Amygdala (tissue), 56 donors: ENCODE measurements around the gene ARHGAP15.
A peak's percentile ranks its signal among the peaks of the same experiment; 100 is the strongest.

Source experiments
- DNase-seq, 56 donors: peaks; one replicate each; lab custom pipeline; 2025; lab: John Stamatoyannopoulos, UW

The ARHGAP15 gene

GRCh38 chr2:143142598-143142997, 13.4 kb downstream of the ARHGAP15 start:
- no peak for DNase-seq

- no peak for DNase-seq
These were observed 15.7 kb downstream of the ARHGAP15 start for GRCh38 chr2:143144813-143145455.

GRCh38 chr2:143146366-143146765, 17.1 kb downstream of the ARHGAP15 start:
- DNase-seq = no peak

GRCh38 chr2:143146815-143147530, 17.8 kb downstream of the ARHGAP15 start:
- DNase-seq = no peak

- no peak for DNase-seq
These were observed 18.8 kb downstream of the ARHGAP15 start for GRCh38 chr2:143148011-143148410.

GRCh38 chr2:143148757-143149156, 19.5 kb downstream of the ARHGAP15 start:
- no peak for DNase-seq

- peak in 1 of 56 donors; percentile 9 for DNase-seq
These were observed 21.1 kb downstream of the ARHGAP15 start for GRCh38 chr2:143150287-143150686.

GRCh38 chr2:143151111-143151752, 22.0 kb downstream of the ARHGAP15 start:
- DNase-seq = no peak

GRCh38 chr2:143152219-143152618, 23.0 kb downstream of the ARHGAP15 start:
- no peak for DNase-seq

- no peak for DNase-seq
These were observed 23.4 kb downstream of the ARHGAP15 start for GRCh38 chr2:143152637-143153036.

- no peak for DNase-seq
These were observed 26.4 kb downstream of the ARHGAP15 start for GRCh38 chr2:143155661-143156060.

- DNase-seq = no peak
These were observed 27.8 kb downstream of the ARHGAP15 start for GRCh38 chr2:143157001-143157400.

GRCh38 chr2:143157418-143157817, 28.2 kb downstream of the ARHGAP15 start:
- DNase-seq = no peak

- DNase-seq = no peak
These were observed 28.9 kb downstream of the ARHGAP15 start for GRCh38 chr2:143158098-143158497.

- no peak for DNase-seq
These were observed 29.6 kb downstream of the ARHGAP15 start for GRCh38 chr2:143158551-143159485.

- DNase-seq = no peak
These were observed 30.2 kb downstream of the ARHGAP15 start for GRCh38 chr2:143159486-143159840.

- DNase-seq = no peak
These were observed 31.8 kb downstream of the ARHGAP15 start for GRCh38 chr2:143160732-143161707.

- peak in 16 of 56 donors; percentile 1 to 32 (median 8) for DNase-seq
These were observed 33.1 kb downstream of the ARHGAP15 start for GRCh38 chr2:143162123-143162837.

- DNase-seq = no peak
These were observed 33.8 kb downstream of the ARHGAP15 start for GRCh38 chr2:143162997-143163396.
